C4-2B (cell line): ENCODE measurements around the gene MAPKAPK2.

Experiments
- ZFX ChIP-seq: fragments of 450-650 bp; IDR thresholded peaks from 2 replicates; pipeline ENCODE4 v1.6.1; 2017
- TF ChIP-seq, protein P1 (sequence below): fragments of 450-650 bp; conservative IDR thresholded peaks from 2 replicates; pipeline ENCODE4 v1.5.1; 2017; ENCODE audit warnings: mild to moderate bottlenecking

DNA sequence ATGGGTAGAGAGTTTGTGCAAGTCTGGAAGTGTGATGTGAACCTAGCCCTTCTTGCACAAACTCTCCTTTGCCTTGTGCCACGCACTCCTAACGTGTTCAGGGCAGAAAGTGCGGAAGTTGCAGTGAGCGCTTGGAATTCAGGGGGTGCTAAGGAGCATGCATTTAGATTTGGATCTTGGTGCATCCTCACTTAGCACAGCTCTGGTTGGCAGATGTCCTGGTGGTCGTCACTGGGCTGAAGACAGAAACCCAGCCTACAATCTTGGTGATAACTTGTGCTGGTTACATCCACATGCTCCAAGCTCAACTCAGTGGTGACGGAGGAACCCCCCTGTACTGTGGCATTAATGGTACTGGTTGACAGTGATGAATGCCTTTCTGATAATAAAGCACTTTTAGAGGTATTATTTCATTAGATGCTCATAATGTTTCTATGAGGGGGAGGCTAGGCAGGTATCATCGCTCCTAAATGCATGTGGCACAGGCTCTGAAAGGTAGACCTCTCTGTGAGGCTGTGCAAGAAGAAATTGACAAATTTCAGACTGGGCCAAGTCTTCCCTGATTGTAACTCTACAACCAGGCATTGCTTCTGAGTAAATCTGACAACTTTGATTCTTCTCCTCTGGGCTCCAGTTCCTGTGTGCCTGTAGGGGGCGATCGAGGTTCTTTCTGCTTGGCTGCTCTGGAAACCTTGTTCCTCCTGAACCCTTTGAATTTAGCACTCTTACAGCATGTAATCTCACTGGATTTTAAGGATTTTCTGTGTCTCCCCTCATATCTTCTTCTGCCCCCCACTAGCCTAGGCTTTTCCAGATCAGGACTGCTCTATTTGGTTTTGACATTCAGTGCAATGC, 40.6 kb downstream of the MAPKAPK2 start:
- TF ChIP-seq, protein P1, sequence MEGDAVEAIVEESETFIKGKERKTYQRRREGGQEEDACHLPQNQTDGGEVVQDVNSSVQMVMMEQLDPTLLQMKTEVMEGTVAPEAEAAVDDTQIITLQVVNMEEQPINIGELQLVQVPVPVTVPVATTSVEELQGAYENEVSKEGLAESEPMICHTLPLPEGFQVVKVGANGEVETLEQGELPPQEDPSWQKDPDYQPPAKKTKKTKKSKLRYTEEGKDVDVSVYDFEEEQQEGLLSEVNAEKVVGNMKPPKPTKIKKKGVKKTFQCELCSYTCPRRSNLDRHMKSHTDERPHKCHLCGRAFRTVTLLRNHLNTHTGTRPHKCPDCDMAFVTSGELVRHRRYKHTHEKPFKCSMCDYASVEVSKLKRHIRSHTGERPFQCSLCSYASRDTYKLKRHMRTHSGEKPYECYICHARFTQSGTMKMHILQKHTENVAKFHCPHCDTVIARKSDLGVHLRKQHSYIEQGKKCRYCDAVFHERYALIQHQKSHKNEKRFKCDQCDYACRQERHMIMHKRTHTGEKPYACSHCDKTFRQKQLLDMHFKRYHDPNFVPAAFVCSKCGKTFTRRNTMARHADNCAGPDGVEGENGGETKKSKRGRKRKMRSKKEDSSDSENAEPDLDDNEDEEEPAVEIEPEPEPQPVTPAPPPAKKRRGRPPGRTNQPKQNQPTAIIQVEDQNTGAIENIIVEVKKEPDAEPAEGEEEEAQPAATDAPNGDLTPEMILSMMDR = peak; percentile 54; the same call in 1 of the 2 replicates
- no peak for TF ChIP-seq ZFX
